Measurements from ENCODE around the gene AIF1L. TPM values are rescaled to one million over a fixed set of nuclear protein-coding genes. Genes with fewer than 3 reads are reported as not detected.

Gene AIF1L
- total RNA-seq, 4 donors from 2014 or later: 15.2 to 28.7 (median 21.0) TPM

- no peak for DNase-seq (ENCODE audit: low spot score in 2 of 2)
- 73% methylated on average over 13 of the region's 14 CpGs for WGBS
- TF ChIP-seq POLR2A (IDR thresholded peaks at IDR 0.05): no peak
- TF ChIP-seq CTCF (IDR thresholded peaks at IDR 0.05): no peak
- no peak for TF ChIP-seq POLR2AphosphoS5 (IDR thresholded peaks at IDR 0.05)
- TF ChIP-seq EP300 (IDR thresholded peaks at IDR 0.05): no peak
- H3K27me3 ChIP-seq: no peaks in the 10 kb centered on the region
- no peaks in the 10 kb centered on the region for H3K9me3 ChIP-seq
- no peaks in the 10 kb centered on the region for H3K4me1 ChIP-seq
- H3K4me3 ChIP-seq: no peak overlapping the region
- no peaks in the 10 kb centered on the region for H3K36me3 ChIP-seq
- H3K27ac ChIP-seq: no peak overlapping the region
Measured at GRCh38 chr9:131068076-131068816, 28.1 kb upstream of the AIF1L start.

GRCh38 chr9:131069699-131070098 lies 26.6 kb upstream of the AIF1L start:
- TF ChIP-seq EP300 (IDR thresholded peaks at IDR 0.05): no peak
- no peak for TF ChIP-seq POLR2AphosphoS5 (IDR thresholded peaks at IDR 0.05)
- TF ChIP-seq POLR2A (IDR thresholded peaks at IDR 0.05): no peak
- no peak for TF ChIP-seq CTCF (IDR thresholded peaks at IDR 0.05)
- H3K36me3 ChIP-seq: no peaks in the 10 kb centered on the region
- no peaks in the 10 kb centered on the region for H3K9me3 ChIP-seq
- 87% methylated on average over 15 of the region's 15 CpGs for WGBS
- no peaks in the 10 kb centered on the region for H3K27me3 ChIP-seq
- no peak overlapping the region for H3K27ac ChIP-seq
- no peak for DNase-seq (ENCODE audit: low spot score in 2 of 2)
- no peak overlapping the region for H3K4me3 ChIP-seq
- H3K4me1 ChIP-seq: no peaks in the 10 kb centered on the region

- Histone ChIP-seq H3K9me3 (no peaks in the 10 kb centered on the region), H3K36me3 (no peaks in the 10 kb centered on the region), H3K4me3 (no peak overlapping the region), H3K27ac (no peak overlapping the region), H3K4me1 (no peaks in the 10 kb centered on the region), H3K27me3 (no peaks in the 10 kb centered on the region)
- TF ChIP-seq CTCF (IDR thresholded peaks at IDR 0.05) (no peak), POLR2A (IDR thresholded peaks at IDR 0.05) (no peak), EP300 (IDR thresholded peaks at IDR 0.05) (no peak), POLR2AphosphoS5 (IDR thresholded peaks at IDR 0.05) (no peak)
- DNase-seq (ENCODE audit: low spot score in 2 of 2): no peak
- 85% methylated on average over 14 of the region's 16 CpGs for whole genome bisulfite sequencing
Measured at GRCh38 chr9:131072107-131072870, 24.0 kb upstream of the AIF1L start.

- Histone ChIP-seq H3K9me3 (no peaks in the 10 kb centered on the region), H3K4me1 (no peaks in the 10 kb centered on the region), H3K27me3 (no peaks in the 10 kb centered on the region), H3K36me3 (no peaks in the 10 kb centered on the region), H3K27ac (no peak overlapping the region), H3K4me3 (no peak overlapping the region)
- 84% methylated on average over 9 of the region's 9 CpGs for WGBS
- TF ChIP-seq POLR2AphosphoS5 (IDR thresholded peaks at IDR 0.05) (no peak), CTCF (IDR thresholded peaks at IDR 0.05) (no peak)
- DNase-seq (ENCODE audit: low spot score in 2 of 2): no peak
Measured at GRCh38 chr9:131072871-131073237, 23.5 kb upstream of the AIF1L start.
